NCI-H1694 treated with DMSO at 0.1 percent for 48 hours (cell line): ENCODE measurements around the gene SPHK2.
"Not testable (repeated sequence)": the region's sequence is repeated elsewhere in the genome, so short reads cannot be mapped to it uniquely, and the experiment has no call there.

Experiments
- DNase-seq: peaks from one replicate; lab custom pipeline; 2025; lab: John Stamatoyannopoulos, UW

The SPHK2 gene, protein sequence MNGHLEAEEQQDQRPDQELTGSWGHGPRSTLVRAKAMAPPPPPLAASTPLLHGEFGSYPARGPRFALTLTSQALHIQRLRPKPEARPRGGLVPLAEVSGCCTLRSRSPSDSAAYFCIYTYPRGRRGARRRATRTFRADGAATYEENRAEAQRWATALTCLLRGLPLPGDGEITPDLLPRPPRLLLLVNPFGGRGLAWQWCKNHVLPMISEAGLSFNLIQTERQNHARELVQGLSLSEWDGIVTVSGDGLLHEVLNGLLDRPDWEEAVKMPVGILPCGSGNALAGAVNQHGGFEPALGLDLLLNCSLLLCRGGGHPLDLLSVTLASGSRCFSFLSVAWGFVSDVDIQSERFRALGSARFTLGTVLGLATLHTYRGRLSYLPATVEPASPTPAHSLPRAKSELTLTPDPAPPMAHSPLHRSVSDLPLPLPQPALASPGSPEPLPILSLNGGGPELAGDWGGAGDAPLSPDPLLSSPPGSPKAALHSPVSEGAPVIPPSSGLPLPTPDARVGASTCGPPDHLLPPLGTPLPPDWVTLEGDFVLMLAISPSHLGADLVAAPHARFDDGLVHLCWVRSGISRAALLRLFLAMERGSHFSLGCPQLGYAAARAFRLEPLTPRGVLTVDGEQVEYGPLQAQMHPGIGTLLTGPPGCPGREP

GRCh38 chr19:48618916-48619691 lies at the start of gene SPHK2, which contains the start of gene RPL18:
SPHK2 (plus strand) TSS chr19:48619506; CDS start chr19:48620515, 1,009 bp downstream.
RPL18 (minus strand) TSS chr19:48619178; CDS start chr19:48619143, 35 bp downstream.
- DNase-seq, result peak; percentile 99

GRCh38 chr19:48569814-48570213 lies 49.5 kb upstream of the SPHK2 start:
- DNase-seq, result no peak

GRCh38 chr19:48571378-48572162 lies 47.7 kb upstream of the SPHK2 start:
- no peak for DNase-seq

GRCh38 chr19:48573163-48573505 lies 46.2 kb upstream of the SPHK2 start:
- DNase-seq, result no peak

DNA sequence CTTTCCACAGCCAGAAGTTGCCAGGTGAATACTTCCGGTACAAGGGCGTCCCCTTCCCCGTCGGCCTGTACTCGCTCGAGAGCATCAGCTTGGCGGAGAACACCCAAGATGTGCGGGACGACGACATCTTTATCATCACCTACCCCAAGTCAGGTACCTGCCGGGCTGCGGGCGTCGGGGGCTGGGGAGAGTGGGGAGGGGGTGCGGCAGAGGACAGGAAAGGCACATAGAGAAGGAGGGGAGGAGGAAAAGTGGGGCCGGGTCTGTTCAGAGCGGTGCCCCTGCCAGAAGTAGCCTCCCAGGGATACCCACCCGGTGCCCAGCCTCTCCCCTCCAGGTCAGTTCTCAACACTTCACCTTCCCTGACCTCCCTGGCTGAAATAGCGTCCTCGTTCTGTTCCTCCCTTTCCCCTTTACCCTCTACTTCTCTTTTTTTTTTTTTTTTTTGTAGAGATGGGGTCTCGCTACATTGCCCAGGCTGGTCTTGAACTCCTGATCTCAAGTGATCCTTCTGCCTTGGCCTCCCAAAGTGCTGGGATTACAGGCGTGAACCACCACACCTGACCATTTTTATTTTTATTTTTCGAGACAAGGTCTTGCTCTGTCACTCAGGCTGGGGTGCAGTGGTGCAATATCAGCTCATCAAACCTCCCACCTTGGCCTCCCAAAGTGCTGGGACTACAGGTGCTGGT lies 43.2 kb upstream of the SPHK2 start:
- DNase-seq, result no peak

DNA sequence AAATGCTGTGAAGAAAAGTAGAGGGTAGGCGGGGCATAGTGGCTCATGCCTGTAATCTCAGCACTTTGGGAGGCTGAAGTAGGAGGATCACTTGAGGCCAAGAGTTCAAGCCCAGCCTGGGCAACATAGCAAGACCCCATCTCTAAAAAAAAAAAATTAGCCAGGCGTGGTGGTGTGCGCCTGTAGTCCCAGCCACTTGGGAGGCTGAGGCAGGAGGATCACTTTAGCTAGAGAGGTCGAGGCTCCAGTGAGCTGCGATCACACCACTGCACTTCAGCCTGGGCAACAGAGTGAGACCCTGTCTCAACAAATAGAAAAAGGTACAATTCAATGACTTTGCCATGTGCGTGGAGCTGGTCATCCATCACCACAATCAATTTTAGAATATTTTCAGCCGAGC lies 41.4 kb upstream of the SPHK2 start:
- DNase-seq, result not testable (repeated sequence)

- DNase-seq, result no peak
Measured at GRCh38 chr19:48578891-48579290, 40.4 kb upstream of the SPHK2 start.

DNA sequence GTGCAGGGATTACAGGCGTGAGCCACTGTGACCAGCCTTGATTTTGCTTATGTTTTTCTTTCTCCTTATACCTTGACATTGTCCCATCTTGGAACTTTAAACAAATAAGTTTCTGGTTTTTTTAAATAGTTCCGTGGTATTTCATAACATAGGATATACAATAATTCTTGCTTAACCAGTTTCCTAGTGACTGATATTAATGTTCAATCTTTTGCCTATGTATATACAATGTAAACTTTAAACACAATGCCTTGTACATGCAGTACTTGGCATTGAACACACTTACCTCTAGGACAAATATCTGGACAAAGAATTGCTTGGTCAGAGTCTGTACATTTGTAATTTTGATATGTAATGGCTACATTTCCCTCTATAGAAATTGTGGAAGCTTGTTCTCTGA lies 37.1 kb upstream of the SPHK2 start:
- DNase-seq, result no peak

- DNase-seq, result no peak
Measured at GRCh38 chr19:48587387-48587786, 31.9 kb upstream of the SPHK2 start.

DNA sequence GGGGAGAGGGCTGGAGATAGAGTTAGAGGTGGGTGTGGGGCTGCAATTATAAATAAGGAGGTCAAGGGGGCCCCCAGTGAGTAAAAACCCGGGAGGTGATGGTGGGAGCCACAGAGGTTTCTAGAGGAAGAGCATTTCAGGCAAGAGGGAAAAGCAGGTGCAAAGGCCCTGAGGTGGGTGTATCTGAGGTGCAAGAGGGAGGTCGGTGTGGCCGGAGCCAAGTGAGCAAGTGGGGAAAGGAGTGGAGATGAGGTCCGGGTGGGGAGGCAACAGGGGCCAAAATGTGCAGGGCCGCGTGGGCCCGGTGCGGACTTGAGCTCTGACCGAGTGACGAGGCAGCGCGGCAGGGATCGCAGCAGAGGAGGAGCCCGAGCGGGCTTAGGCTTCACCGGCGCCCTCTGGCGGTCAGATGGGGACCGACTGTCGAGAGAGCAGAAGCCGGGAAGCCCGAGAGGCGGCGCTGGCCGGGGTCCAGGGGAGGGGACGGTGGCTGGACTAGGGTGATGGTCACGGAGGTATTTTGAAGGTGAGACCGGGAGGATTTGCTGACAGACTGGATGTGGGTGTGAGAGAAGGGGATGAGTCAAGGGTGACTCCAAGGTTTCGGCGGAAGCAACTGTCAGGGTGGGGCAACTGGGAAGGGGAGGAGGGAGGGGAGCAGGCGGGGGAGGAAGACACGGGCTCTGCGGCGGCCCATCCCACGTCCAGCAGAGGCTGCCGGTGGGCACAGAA lies 30.5 kb upstream of the SPHK2 start:
- peak; percentile 69 for DNase-seq

- DNase-seq, result no peak
Measured at GRCh38 chr19:48591021-48591420, 28.3 kb upstream of the SPHK2 start.

DNA sequence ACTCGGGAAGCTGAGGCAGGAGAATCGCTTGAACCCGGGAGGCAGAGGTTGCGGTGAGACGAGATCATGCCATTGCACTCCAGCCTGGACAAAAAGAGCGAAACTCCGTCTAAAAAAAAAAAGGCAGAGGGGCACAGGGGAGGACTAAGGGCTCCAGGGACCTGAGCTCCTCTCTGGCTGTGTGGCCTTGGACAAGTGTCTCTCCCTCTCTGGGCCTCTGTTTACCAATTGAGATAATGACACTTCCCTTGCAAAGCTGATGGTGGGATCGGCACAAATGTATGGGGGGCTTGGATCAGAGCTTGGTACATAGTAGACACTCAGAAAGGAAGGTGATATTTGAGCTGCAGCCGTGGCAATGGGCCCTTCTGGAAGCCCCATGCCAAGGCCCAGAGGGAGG lies 24.1 kb upstream of the SPHK2 start:
- DNase-seq, result no peak

GRCh38 chr19:48595833-48596232 lies 23.5 kb upstream of the SPHK2 start:
- no peak for DNase-seq

DNA sequence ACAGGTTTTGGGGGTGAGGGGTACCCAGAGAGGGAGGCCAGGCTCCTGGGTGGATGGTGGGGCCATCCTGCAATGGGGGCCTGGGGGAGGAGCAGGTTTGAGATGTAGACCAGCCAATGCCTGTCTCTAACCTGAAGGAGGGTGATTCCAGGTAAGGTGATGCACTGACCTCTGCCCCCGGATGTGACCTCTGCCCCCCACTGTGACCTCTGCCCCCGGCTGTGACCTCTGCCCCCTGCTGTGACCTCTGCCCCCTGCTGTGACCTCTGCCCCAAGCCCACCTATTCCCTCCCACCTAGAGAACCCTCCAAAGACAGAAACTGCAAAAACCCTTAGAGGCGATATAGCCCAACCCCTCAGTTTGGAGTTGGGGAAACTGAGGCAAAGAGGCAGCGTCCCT lies 23.1 kb upstream of the SPHK2 start:
- DNase-seq, result no peak

DNA sequence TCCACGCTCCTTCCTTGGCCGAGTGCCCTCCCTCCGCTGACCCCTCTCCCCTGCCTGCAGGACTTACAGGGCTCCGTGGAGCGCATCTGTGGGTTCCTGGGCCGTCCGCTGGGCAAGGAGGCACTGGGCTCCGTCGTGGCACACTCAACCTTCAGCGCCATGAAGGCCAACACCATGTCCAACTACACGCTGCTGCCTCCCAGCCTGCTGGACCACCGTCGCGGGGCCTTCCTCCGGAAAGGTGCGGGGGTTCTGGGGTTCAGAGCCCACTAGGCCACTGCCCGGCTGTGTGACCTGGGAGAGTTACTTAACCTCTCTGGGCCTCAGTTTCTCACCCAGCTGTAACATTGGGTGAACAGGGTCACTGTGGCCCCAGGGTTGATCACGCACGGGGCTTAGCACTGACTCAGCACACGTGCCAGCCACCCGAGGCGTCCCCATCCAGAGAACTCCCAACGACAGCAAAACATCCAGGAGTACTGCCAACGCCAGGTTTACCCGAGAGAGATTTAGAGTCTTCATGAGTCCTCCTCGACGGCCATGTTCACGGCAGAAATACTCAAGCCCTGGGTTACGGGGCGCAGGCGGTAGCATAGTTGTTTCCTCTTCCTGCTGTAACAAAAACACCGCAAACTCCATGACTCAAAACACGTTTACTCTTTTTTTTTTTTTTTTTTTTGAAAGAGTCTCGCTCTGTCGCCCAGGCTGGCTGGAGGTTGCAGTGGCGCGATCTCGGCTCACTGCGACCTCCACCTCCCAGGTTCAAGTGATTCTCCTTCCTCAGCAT lies 22.4 kb upstream of the SPHK2 start:
- DNase-seq, result no peak

DNA sequence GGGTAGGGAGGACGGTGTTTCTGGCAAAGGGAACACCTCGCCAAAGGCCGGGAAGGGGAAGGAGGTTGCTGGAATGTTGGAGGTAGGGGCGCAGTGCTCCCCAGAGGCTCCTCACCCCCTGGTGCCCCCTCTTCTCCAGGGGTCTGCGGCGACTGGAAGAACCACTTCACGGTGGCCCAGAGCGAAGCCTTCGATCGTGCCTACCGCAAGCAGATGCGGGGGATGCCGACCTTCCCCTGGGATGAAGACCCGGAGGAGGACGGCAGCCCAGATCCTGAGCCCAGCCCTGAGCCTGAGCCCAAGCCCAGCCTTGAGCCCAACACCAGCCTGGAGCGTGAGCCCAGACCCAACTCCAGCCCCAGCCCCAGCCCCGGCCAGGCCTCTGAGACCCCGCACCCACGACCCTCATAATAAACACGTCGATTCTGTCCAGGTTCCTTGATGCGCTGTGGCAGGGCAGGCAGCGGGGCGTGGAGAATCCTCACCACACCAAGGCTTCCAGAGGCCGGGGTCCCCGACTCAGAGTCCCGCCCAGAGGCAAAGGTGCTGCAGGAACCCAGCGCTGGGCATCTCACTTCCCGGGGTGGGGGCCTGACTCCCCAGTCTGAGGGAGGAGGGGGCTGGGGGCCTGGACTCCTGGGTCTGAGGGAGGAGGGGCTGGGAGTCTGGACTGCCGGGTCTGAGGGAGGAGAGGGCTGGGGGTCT lies 20.2 kb upstream of the SPHK2 start:
- DNase-seq, result no peak

- DNase-seq, result no peak
Measured at GRCh38 chr19:48600679-48601417, 18.5 kb upstream of the SPHK2 start.

GRCh38 chr19:48603001-48603400 lies 16.3 kb upstream of the SPHK2 start:
- DNase-seq, result no peak

DNA sequence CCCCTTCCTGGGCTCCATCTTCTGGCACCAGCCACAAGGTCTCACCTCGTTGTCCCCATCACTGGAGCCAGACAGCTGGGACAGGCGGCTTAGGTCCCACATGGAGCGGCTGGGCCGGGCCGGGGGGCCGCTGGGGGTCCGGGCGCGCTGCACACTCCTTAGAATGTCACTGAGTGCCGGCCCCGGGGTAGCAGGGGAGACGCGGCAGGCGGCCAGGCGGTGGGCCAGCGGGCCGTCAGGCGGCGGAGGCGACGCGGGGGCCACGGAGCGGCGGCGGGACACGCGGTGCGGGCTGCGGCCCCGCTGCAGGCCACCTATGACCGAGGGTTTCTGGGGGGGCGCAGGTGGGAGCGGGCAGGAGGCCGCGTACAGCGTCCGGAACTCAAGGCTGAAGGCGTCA lies 15.9 kb upstream of the SPHK2 start:
- no peak for DNase-seq
